HL-60/S4 treated with phorbol 12-myristate 13-acetate at 8.2 ng/mL for 4 days and 3 days (cell line): ENCODE measurements around the gene ERICH2.
"Not testable (repeated sequence)": the region's sequence is repeated elsewhere in the genome, so short reads cannot be mapped to it uniquely, and the experiment has no call there.

Experiments used
- in situ Hi-C: fragments of 300-500 bp; cut with MboI; formaldehyde crosslinking; loops from 2 replicates; pipeline ENCODE4 v1.15.0; 2022; ENCODE audit warnings: low sequenced_read_pairs

Gene ERICH2

GRCh38 chr2:170770008-170770605, at the start of gene ERICH2:
TSS of gene ERICH2 (plus strand) at chr2:170770378. CDS start at chr2:170770682, 304 bp downstream.
- in situ Hi-C loops, result no loop called here

- in situ Hi-C loops, result no loop called here
Measured at GRCh38 chr2:170721678-170722077, 48.5 kb upstream of the ERICH2 start.

DNA sequence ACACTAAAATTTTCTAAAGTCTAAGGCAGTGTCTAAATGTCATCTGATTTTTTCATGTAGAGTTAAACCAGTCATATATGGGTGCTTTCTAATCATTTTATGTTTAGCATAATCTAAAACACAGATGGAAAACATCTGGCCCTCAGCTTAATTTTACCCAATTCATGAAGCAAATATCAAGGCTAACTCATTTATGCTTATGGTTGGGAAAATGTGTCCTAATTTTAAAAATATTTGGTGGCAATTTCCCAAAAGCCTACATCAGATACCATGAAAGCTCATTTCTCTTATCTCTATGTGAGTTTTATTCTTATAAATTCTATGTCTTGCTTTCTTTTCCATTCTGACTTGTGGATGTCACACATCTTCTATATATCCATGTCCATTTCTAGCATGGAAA, 47.9 kb upstream of the ERICH2 start:
- in situ Hi-C loops, result no loop called here

GRCh38 chr2:170723446-170723958, 46.7 kb upstream of the ERICH2 start:
- in situ Hi-C loops, result no loop called here

DNA sequence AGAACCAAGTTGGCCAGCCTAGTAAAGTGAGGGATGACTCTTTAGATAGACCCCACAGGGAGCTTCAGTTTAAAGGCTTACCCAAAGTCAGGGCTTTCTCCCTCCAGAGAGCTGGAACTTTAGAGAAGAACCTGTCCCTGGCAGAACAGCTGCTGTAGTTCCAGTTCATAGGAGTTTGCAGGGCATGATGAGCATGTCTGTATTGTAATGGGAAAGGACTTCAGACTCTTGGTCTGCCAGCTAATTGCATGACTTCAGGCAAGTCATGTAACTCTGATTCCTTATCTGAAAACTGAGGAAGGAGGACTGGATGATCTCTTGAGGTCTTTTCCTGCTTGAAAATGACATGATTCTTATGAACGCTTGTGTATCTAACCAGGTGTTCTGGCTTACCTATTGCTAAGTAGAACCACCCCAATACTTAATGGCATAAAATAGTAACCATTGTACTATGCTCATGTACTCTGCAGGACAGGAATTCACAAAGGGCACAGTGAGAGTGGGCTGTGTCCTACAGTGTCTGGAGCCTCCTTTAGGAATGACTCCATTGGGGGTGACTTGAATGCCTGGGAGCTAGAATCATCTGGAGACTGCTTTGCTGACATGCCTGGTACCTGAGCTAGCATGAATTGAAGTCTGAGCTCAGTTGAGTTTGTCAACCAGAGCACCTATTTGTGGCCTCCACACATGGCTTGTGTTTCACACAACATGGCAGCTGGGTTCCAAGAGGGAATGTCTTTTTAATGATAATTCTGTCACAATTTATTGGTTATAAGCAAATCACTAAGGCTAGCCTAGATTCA, 36.2 kb upstream of the ERICH2 start:
- in situ Hi-C loops, result no loop called here

GRCh38 chr2:170734601-170735000, 35.6 kb upstream of the ERICH2 start:
- in situ Hi-C loops, result not testable (repeated sequence)

DNA sequence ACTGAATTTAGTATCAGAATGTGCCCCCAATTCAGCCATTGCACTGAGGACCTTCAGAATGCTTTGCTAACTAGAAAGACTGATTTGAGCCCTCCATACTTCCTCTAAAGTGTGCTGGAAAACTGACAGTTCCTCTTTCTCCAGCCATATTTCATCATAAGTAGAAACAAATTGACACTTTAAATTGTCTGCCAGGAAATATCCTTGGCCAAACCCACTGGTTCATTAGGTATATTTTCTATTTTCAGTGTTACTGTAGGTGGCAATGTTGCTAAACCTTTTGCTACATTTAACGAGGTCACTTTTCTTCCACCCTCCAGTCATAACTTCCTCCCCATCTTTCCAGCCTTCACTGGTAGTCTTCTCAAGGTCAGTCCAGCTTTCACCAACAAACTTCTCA, 33.5 kb upstream of the ERICH2 start:
- in situ Hi-C loops, result no loop called here

DNA sequence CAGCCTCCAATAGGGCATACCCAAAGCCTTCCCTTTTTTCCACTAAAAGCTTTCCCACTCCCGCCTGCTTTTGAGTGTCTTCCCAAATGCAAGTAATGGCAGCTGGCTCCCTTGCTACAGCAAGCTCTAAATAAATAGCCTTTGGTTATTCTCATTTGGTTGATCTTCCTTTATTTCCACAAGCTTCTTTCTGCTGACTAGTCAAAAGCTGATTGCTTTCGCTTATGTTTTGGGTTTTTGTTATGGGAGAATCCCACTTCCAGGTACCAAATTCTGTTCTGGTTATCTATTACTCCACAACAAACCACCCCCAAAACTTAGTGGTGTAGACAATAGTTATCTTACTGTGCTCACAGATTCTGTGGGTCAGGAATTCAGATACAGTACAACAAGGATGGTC, 32.8 kb upstream of the ERICH2 start:
- in situ Hi-C loops, result no loop called here

DNA sequence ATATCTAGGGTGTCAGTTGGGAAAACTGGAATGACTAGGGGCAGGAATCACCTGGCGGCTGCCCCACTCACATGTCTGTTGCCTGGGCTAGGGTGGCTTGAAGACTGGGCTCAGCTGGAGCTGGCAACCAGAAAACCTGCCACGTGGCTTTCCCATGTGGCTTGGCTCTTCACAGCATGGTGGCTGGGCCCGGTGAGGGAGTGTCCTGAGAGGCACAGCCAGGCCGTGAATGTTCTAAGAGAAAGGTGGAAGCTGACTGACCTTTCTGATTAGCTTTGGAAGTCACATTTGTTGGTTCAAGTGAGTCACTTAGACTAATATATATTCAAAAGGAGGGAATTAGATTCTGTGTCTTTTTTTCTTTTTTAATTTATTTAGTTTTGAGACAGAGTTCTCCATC, 32.4 kb upstream of the ERICH2 start:
- in situ Hi-C loops, result no loop called here

GRCh38 chr2:170739048-170739447, 31.1 kb upstream of the ERICH2 start:
- in situ Hi-C loops, result no loop called here

DNA sequence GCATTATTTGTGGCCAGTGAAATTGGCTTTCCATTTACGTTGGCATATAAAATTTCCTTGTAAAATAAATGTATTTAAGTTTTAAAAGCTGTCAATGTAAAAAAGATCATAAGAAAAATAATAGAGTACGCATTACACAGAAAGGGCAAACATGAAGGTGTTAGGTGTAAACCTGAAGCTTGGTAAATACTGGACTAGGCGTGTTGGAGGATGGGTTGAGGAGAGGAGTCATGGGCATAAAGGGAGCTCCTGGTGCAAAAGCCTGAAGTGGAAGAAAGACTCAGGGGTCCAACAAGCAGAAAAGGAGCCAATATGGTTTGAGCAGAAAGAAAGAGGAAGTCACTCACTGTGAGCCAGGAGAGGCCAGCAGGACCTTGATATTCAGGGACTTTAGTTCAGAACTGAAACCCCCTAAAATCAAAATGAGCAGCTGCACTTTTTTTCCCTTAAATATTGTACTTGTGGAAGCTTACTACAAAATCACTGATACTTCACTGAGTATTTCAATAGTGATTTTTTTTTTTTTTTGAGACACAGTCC, 30.6 kb upstream of the ERICH2 start:
- in situ Hi-C loops, result no loop called here

DNA sequence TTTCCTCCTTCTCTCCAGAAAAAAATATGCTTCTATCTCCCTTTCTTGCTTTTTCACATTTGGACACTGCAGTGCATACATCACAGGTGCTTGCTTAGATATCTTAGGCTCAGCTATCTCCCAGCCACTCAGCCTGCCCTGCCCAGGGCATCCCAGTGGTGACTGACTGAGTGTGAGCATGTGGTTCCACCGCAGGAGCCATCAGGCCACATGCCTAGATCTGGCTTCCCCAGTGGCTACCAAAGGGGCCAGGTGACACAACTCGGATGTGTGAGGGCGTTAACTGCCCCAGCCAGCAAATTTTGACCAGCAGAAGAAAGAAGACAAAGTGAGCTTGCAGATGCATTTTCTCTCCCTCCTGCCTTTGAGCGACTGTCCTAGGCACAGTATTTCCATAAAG, 29.5 kb upstream of the ERICH2 start:
- in situ Hi-C loops, result no loop called here

GRCh38 chr2:170742000-170742399, 28.2 kb upstream of the ERICH2 start:
- in situ Hi-C loops, result no loop called here

DNA sequence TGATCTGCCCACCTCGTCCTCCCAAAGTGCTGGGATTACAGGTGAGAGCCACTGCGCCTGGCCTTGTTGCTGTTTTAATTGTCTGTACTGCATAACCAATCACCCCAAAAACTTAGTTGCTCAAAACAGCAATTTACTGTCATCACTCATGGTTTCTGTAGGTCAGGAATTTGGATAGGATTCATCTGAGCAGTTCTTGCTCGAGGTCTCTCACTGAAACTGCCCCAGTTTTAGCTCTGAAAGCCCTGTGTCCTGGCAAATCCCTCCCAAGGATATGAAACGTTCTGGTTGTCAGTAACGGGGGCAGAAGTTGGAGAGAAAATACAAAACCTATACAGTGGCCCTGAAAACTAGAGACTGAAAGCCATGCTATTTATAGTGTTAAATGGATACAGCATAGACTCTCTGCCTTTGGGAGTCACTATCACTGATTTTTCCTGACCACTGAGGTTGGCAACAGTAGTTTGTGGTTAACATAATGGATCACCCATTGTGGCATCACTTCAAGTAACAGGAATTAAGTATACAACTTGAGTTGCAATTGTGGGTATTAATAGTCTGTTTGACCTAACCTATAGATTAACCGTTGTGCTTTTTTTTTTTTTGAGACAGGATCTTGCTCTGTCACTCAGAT, 27.2 kb upstream of the ERICH2 start:
- in situ Hi-C loops, result no loop called here

DNA sequence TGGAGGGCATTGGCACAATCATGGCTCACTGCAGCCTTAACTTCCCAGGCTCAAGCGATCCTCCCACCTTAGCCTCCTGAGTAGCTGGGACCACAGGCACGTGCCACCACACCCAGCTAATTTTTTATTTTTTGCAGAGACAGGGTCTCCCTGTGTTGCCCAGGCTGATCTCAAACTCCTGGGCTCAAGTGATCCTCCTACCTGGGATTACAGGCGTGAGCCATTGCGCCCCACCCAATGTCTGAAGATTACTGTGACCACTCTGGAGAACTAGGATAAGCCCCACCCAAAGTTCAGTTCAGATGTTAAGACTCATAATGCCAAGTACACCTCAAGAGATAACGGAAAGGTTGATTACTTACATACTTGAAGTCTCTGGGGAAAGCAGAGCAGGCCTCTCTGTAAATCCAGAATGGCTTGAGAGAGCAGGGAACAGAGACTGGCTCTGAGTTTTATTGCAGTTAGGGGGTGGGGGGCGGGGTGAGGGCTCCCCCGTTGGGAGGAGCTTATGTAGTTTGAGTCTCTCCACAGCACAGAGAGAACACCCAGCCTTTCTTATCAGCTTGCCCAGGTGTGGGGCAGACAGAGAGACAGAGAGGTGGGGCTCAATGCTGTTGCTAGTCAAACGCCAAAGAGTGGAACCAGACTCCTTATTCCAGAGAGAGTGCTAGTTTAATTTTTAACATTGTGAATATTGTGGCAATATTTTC, 26.5 kb upstream of the ERICH2 start:
- in situ Hi-C loops, result no loop called here

GRCh38 chr2:170744248-170745002, 25.8 kb upstream of the ERICH2 start:
- in situ Hi-C loops, result no loop called here

- in situ Hi-C loops, result no loop called here
Measured at GRCh38 chr2:170745305-170745704, 24.9 kb upstream of the ERICH2 start.

GRCh38 chr2:170747921-170748320, 22.3 kb upstream of the ERICH2 start:
- in situ Hi-C loops, result no loop called here

GRCh38 chr2:170751555-170751954, 18.6 kb upstream of the ERICH2 start:
- in situ Hi-C loops, result not testable (repeated sequence)

DNA sequence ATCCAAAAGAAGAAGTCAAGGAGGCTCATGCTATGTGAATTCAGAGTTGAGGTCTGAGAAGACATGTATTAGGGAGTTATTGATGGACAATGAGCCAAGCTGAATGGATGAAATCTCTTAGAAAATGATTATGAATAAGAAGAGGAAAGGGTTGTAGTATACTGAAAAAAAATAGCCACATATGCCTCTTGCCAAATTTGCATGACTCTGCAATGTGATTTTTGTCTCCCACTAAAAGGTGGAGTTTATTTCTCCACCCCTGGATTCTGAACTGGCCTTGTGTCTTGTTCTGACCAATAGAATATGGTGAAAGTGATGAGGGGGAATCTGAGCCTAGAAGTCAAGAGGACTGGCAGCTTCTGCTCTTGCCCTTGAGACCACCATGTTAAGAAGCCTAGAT, 8.6 kb upstream of the ERICH2 start:
- in situ Hi-C loops, result no loop called here
